Measurements from ENCODE around the gene ITGA5. TPM values are rescaled to one million over a fixed set of nuclear protein-coding genes. Genes with fewer than 3 reads are reported as not detected.

The ITGA5 gene
- total RNA-seq, 1 donor from 2014 or later, result 317 TPM

- Histone ChIP-seq H4K20me1 (ENCODE audit: insufficient read depth, low read length) (peaks cover 86% of the 10 kb centered on the region), H3K4me3 (ENCODE audit: insufficient read depth, low read depth, low read length) (no peak overlapping the region), H3K79me2 (ENCODE audit: insufficient read depth, low read length) (peaks cover 88% of the 10 kb centered on the region), H3K4me1 (ENCODE audit: insufficient read depth, low read length) (peaks cover 50% of the 10 kb centered on the region), H3K27ac (ENCODE audit: low read depth, low read length) (peak overlapping the region; percentile 70), H3K9me3 (ENCODE audit: insufficient read depth, low read depth, low read length) (no peaks in the 10 kb centered on the region), H3K4me2 (ENCODE audit: low read length) (peak overlapping the region; percentile 73), H3K27me3 (ENCODE audit: insufficient read depth, low read length) (no peaks in the 10 kb centered on the region), H3K9ac (ENCODE audit: low read length) (peak overlapping the region; percentile 62), H3K36me3 (ENCODE audit: insufficient read depth, low read length) (peaks cover 19% of the 10 kb centered on the region), H2AFZ (ENCODE audit: low read depth, low read length) (no peak overlapping the region)
- H3K4me3 Mint-ChIP-seq (ENCODE audit: unreplicated experiment), result peak overlapping the region; percentile 74
- H3K27me3 Mint-ChIP-seq (ENCODE audit: low read depth, unreplicated experiment), result no peaks in the 10 kb centered on the region
- peak overlapping the region; percentile 24 for H3K27ac Mint-ChIP-seq (ENCODE audit: unreplicated experiment)
- peaks cover 42% of the 10 kb centered on the region for H3K4me1 Mint-ChIP-seq (ENCODE audit: low read depth, unreplicated experiment)
- DNase-seq (ENCODE audit: low read depth), result no peak
- no peaks in the 10 kb centered on the region for H3K9me3 Mint-ChIP-seq (ENCODE audit: unreplicated experiment)
- TF ChIP-seq, protein P1, sequence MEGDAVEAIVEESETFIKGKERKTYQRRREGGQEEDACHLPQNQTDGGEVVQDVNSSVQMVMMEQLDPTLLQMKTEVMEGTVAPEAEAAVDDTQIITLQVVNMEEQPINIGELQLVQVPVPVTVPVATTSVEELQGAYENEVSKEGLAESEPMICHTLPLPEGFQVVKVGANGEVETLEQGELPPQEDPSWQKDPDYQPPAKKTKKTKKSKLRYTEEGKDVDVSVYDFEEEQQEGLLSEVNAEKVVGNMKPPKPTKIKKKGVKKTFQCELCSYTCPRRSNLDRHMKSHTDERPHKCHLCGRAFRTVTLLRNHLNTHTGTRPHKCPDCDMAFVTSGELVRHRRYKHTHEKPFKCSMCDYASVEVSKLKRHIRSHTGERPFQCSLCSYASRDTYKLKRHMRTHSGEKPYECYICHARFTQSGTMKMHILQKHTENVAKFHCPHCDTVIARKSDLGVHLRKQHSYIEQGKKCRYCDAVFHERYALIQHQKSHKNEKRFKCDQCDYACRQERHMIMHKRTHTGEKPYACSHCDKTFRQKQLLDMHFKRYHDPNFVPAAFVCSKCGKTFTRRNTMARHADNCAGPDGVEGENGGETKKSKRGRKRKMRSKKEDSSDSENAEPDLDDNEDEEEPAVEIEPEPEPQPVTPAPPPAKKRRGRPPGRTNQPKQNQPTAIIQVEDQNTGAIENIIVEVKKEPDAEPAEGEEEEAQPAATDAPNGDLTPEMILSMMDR (IDR thresholded peaks at IDR 0.05; ENCODE audit: insufficient read depth, low read depth, low read length), result no peak
- no peak for TF ChIP-seq EZH2 (IDR thresholded peaks at IDR 0.05; ENCODE audit: insufficient read depth, low read length)
- peaks cover 9% of the 10 kb centered on the region for H3K36me3 Mint-ChIP-seq (ENCODE audit: low read depth, unreplicated experiment)
- no peak for FAIRE-seq
Observed at GRCh38 chr12:54412786-54413185, 6.3 kb downstream of the ITGA5 start.

- FAIRE-seq, result no peak
Observed at GRCh38 chr12:54412348-54412747, 6.7 kb downstream of the ITGA5 start.

More at GRCh38 chr12:54412348-54412747, 6.7 kb downstream of the ITGA5 start:
- H3K4me1 ChIP-seq (ENCODE audit: insufficient read depth, low read length), result peaks cover 50% of the 10 kb centered on the region
- no peak overlapping the region for H2AFZ ChIP-seq (ENCODE audit: low read depth, low read length)
- no peak for DNase-seq (ENCODE audit: low read depth)
- H3K4me3 Mint-ChIP-seq (ENCODE audit: unreplicated experiment), result no peak overlapping the region
- H3K27me3 Mint-ChIP-seq (ENCODE audit: low read depth, unreplicated experiment), result no peaks in the 10 kb centered on the region
- peak overlapping the region; percentile 70 for H3K27ac ChIP-seq (ENCODE audit: low read depth, low read length)
- H3K9ac ChIP-seq (ENCODE audit: low read length), result peak overlapping the region; percentile 62
- H3K9me3 Mint-ChIP-seq (ENCODE audit: unreplicated experiment), result no peaks in the 10 kb centered on the region
- H3K36me3 ChIP-seq (ENCODE audit: insufficient read depth, low read length), result peaks cover 23% of the 10 kb centered on the region
- peak overlapping the region; percentile 66 for H3K27ac Mint-ChIP-seq (ENCODE audit: unreplicated experiment)
- peaks cover 42% of the 10 kb centered on the region for H3K4me1 Mint-ChIP-seq (ENCODE audit: low read depth, unreplicated experiment)
- H4K20me1 ChIP-seq (ENCODE audit: insufficient read depth, low read length), result peaks cover 89% of the 10 kb centered on the region
- H3K4me3 ChIP-seq (ENCODE audit: insufficient read depth, low read depth, low read length), result no peak overlapping the region
- H3K4me2 ChIP-seq (ENCODE audit: low read length), result peak overlapping the region; percentile 73
- H3K27me3 ChIP-seq (ENCODE audit: insufficient read depth, low read length), result no peaks in the 10 kb centered on the region
- H3K36me3 Mint-ChIP-seq (ENCODE audit: low read depth, unreplicated experiment), result peaks cover 10% of the 10 kb centered on the region
- peaks cover 84% of the 10 kb centered on the region for H3K79me2 ChIP-seq (ENCODE audit: insufficient read depth, low read length)
- TF ChIP-seq, protein P1 (IDR thresholded peaks at IDR 0.05; ENCODE audit: insufficient read depth, low read depth, low read length), result no peak
- no peak for TF ChIP-seq EZH2 (IDR thresholded peaks at IDR 0.05; ENCODE audit: insufficient read depth, low read length)
- no peaks in the 10 kb centered on the region for H3K9me3 ChIP-seq (ENCODE audit: insufficient read depth, low read depth, low read length)
